ENCODE data around the gene RIF1. TPM values are rescaled to one million over a fixed set of nuclear protein-coding genes. Genes with fewer than 3 reads are reported as not detected.

Gene RIF1
- total RNA-seq, 4 donors from 2014 or later, result 29.3 to 49.7 (median 41.9) TPM

GRCh38 chr2:151508519-151508918 is 98.8 kb downstream of the RIF1 start:
- TF ChIP-seq CTCF (IDR thresholded peaks at IDR 0.05), result no peak
- ATAC-seq (ENCODE audit: low FRiP score) (no peak), DNase-seq (ENCODE audit: low spot score) (no peak)

- DNase-seq (ENCODE audit: low spot score) (no peak), ATAC-seq (ENCODE audit: low FRiP score) (no peak)
- no peak for TF ChIP-seq CTCF (IDR thresholded peaks at IDR 0.05)
These were observed 109.1 kb downstream of the RIF1 start for GRCh38 chr2:151518802-151519201.

- DNase-seq (ENCODE audit: low spot score), result no peak
- TF ChIP-seq CTCF (IDR thresholded peaks at IDR 0.05), result no peak
- no peak for ATAC-seq (ENCODE audit: low FRiP score)
These were observed 111.3 kb downstream of the RIF1 start for GRCh38 chr2:151520976-151521375.

GRCh38 chr2:151522556-151522955 is 112.9 kb downstream of the RIF1 start:
- ATAC-seq (ENCODE audit: low FRiP score) (no peak), DNase-seq (ENCODE audit: low spot score) (no peak)
- no peak for TF ChIP-seq CTCF (IDR thresholded peaks at IDR 0.05)

- no peak for TF ChIP-seq CTCF (IDR thresholded peaks at IDR 0.05)
- ATAC-seq (ENCODE audit: low FRiP score) (no peak), DNase-seq (ENCODE audit: low spot score) (no peak)
These were observed 114.1 kb downstream of the RIF1 start for GRCh38 chr2:151523850-151524249.

- no peak for TF ChIP-seq CTCF (IDR thresholded peaks at IDR 0.05)
- DNase-seq (ENCODE audit: low spot score), result no peak
- no peak for ATAC-seq (ENCODE audit: low FRiP score)
These were observed 116.2 kb downstream of the RIF1 start for GRCh38 chr2:151525821-151526373.

- no peak for TF ChIP-seq CTCF (IDR thresholded peaks at IDR 0.05)
- no peak for DNase-seq (ENCODE audit: low spot score)
- no peak for ATAC-seq (ENCODE audit: low FRiP score)
These were observed 116.9 kb downstream of the RIF1 start for GRCh38 chr2:151526572-151527090.

Measured in omental fat pad (tissue), 4 donors.